Thoracic aorta (tissue), 2 donors: ENCODE data around the gene TBC1D30. TPM values are rescaled to one million over a fixed set of nuclear protein-coding genes. Genes with fewer than 3 reads are reported as not detected.
A peak's percentile ranks its signal among the peaks of the same experiment; 100 is the strongest.

ENCODE experiments used
- ATAC-seq: fragments of 150-250 bp; one replicate; pipeline ENCODE4 v1.8.0; 2017; ENCODE audit warnings: low read depth; ENCODE audit not compliant: insufficient number of reproducible peaks, low FRiP score
- DNase-seq: peaks from one replicate; pipeline ENCODE4 v3.0.0-alpha.2; 2020; ENCODE audit warnings: low spot score
- H3K27ac ChIP-seq, 2 donors: fragments of 200-600 bp; sonication (generic); 1 replicate in 1 of 2; 2 replicates in 1 of 2; pipeline ENCODE4 v1.5.1; 2016; ENCODE audit warnings: mild to moderate bottlenecking in 2 of 2, moderate library complexity in 2 of 2
- H3K27me3 ChIP-seq: fragments of 200-600 bp; sonication (generic); replicated peaks from 2 replicates; pipeline ENCODE4 v1.6.0; 2016; ENCODE audit warnings: mild to moderate bottlenecking; ENCODE audit not compliant: insufficient read depth
- H3K36me3 ChIP-seq: fragments of 200-600 bp; sonication (generic); one replicate; pipeline ENCODE4 v1.5.1; 2016
- H3K4me1 ChIP-seq, 2 donors: fragments of 200-600 bp; sonication (generic); 1 replicate in 1 of 2; 2 replicates in 1 of 2; pipeline versions ENCODE4 v1.5.1 to v1.6.0; 2016; ENCODE audit warnings: low read depth in 2 of 2, mild to moderate bottlenecking in 1 of 2; ENCODE audit not compliant: control insufficient read depth in 1 of 2
- H3K4me3 ChIP-seq: fragments of 200-600 bp; sonication (generic); 2 replicates; pipeline ENCODE4 v1.5.1; 2016; ENCODE audit warnings: mild to moderate bottlenecking
- H3K9me3 ChIP-seq: fragments of 200-600 bp; sonication (generic); 2 replicates; pipeline ENCODE4 v1.5.1; 2016
- CTCF ChIP-seq: fragments of 200-600 bp; sonication (generic); IDR thresholded peaks from one replicate; pipeline ENCODE4 v1.5.1; 2019; ENCODE audit warnings: antibody characterized with exemption
- total RNA-seq, 2 donors: library from RNA; depleted of rRNA; stranded (reverse); fragments of >200 nt; gene quantifications; one replicate each; pipeline versions ENCODE4 v1.1.0 to v1.2.3, GENCODE V29; 2016

TBC1D30 gene
- total RNA-seq, 2 donors from 2014 or later = 7.6 to 19.0 TPM

GRCh38 chr12:64819816-64820402 is 4.5 kb upstream of the TBC1D30 start:
- Histone ChIP-seq H3K4me3 (no peak overlapping the region), H3K4me1 (peaks cover 8 to 9% of the 10 kb centered on the region in 2 donors), H3K27ac (no peak overlapping the region), H3K9me3 (no peaks in the 10 kb centered on the region), H3K36me3 (no peaks in the 10 kb centered on the region), H3K27me3 (no peaks in the 10 kb centered on the region)
- DNase-seq = no peak
- TF ChIP-seq CTCF = no peak
- no peak for ATAC-seq

DNA sequence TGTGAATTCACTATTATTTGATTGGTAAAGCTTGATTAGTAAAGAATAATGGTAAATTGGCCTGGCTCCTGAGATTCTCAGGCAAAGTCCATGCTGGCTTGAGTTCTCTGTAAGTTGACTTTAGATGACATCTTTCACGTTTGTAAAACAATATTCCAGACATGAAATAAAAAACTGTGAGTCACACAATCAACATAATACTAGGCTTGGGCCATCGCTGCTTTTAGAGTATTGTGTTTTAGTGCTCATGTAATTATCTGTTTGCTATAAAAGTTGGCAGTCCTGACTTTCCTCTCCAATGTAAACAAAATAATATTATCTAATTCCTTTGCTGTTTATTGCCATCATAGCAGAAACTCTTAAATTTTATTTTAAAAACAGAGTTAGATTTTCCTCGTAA is 3.9 kb upstream of the TBC1D30 start:
- Histone ChIP-seq H3K36me3 (no peaks in the 10 kb centered on the region), H3K4me1 (peaks cover 15 to 16% of the 10 kb centered on the region in 2 donors), H3K27ac (no peak overlapping the region), H3K9me3 (no peaks in the 10 kb centered on the region), H3K4me3 (no peak overlapping the region), H3K27me3 (no peaks in the 10 kb centered on the region)
- DNase-seq (no peak), ATAC-seq (no peak)
- TF ChIP-seq CTCF = no peak

GRCh38 chr12:64821116-64821630 is 3.3 kb upstream of the TBC1D30 start:
- TF ChIP-seq CTCF = no peak
- ATAC-seq = no peak
- Histone ChIP-seq H3K4me3 (no peak overlapping the region), H3K4me1 (peaks cover 18 to 19% of the 10 kb centered on the region in 2 donors), H3K36me3 (no peaks in the 10 kb centered on the region), H3K27me3 (no peaks in the 10 kb centered on the region), H3K27ac (no peak overlapping the region), H3K9me3 (no peaks in the 10 kb centered on the region)
- no peak for DNase-seq

GRCh38 chr12:64824130-64824499 is 332 bp upstream of the TBC1D30 start:
- TF ChIP-seq CTCF = no peak
- ATAC-seq = no peak
- Histone ChIP-seq H3K4me3 (peak overlapping the region; percentile 65), H3K27me3 (peaks cover 9% of the 10 kb centered on the region), H3K36me3 (no peaks in the 10 kb centered on the region), H3K9me3 (no peaks in the 10 kb centered on the region), H3K4me1 (peaks cover 18 to 24% of the 10 kb centered on the region in 2 donors), H3K27ac (no peak overlapping the region)
- DNase-seq = no peak

- ATAC-seq = no peak
- no peak for DNase-seq
- TF ChIP-seq CTCF = no peak
- Histone ChIP-seq H3K27me3 (peaks cover 9% of the 10 kb centered on the region), H3K9me3 (no peaks in the 10 kb centered on the region), H3K4me1 (peaks cover 18 to 24% of the 10 kb centered on the region in 2 donors), H3K4me3 (peak overlapping the region; percentile 65), H3K27ac (no peak overlapping the region), H3K36me3 (no peaks in the 10 kb centered on the region)
Observed at GRCh38 chr12:64825143-64826021, 935 bp downstream of the TBC1D30 start.
